ENCODE results near the gene ZNRF1. TPM values are rescaled to one million over a fixed set of nuclear protein-coding genes. Genes with fewer than 3 reads are reported as not detected.
A peak's percentile ranks its signal among the peaks of the same experiment; 100 is the strongest.

Gene ZNRF1
- total RNA-seq, 1 experiment from 2014 or later: 5.9 TPM

- no peak overlapping the region for H3K4me3 ChIP-seq (ENCODE audit: low read length)
- no peak overlapping the region for H3K4me2 ChIP-seq (ENCODE audit: low read depth, low read length, poor library complexity, severe bottlenecking)
- H2AFZ ChIP-seq (ENCODE audit: low read length): no peak overlapping the region
- peak overlapping the region; percentile 33; the same call in 1 of the 2 replicates for H3K27ac ChIP-seq (ENCODE audit: low read length)
- DNase-seq: no peak
- H3K27me3 ChIP-seq (ENCODE audit: low read length): no peaks in the 10 kb centered on the region
- H3K9ac ChIP-seq (ENCODE audit: low read length): no peak overlapping the region
- H3K4me1 ChIP-seq (ENCODE audit: low read length): peaks cover 8% of the 10 kb centered on the region
- H3K9me3 ChIP-seq (ENCODE audit: low read length): no peaks in the 10 kb centered on the region
- peaks cover 4% of the 10 kb centered on the region; the same call in 1 of the 2 replicates for H4K20me1 ChIP-seq (ENCODE audit: insufficient read depth, low read depth, low read length)
- no peaks in the 10 kb centered on the region for H3K36me3 ChIP-seq (ENCODE audit: insufficient read depth, low read length)
- no peaks in the 10 kb centered on the region for H3K9me2 ChIP-seq (replicated peaks; ENCODE audit: insufficient read depth, low read length)
- H3K79me2 ChIP-seq (ENCODE audit: low read length): no peaks in the 10 kb centered on the region
Observed at GRCh38 chr16:75075688-75076268, 77.0 kb downstream of the ZNRF1 start.

GRCh38 chr16:75078886-75079285, 80.1 kb downstream of the ZNRF1 start:
- Histone ChIP-seq H2AFZ (ENCODE audit: low read length) (no peak overlapping the region), H3K4me3 (ENCODE audit: low read length) (no peak overlapping the region), H3K9me3 (ENCODE audit: low read length) (no peaks in the 10 kb centered on the region), H3K79me2 (ENCODE audit: low read length) (no peaks in the 10 kb centered on the region), H3K27me3 (ENCODE audit: low read length) (no peaks in the 10 kb centered on the region), H3K4me1 (ENCODE audit: low read length) (peaks cover 15% of the 10 kb centered on the region), H3K36me3 (ENCODE audit: insufficient read depth, low read length) (no peaks in the 10 kb centered on the region), H4K20me1 (ENCODE audit: insufficient read depth, low read depth, low read length) (peaks cover 8% of the 10 kb centered on the region; the same call in 1 of the 2 replicates), H3K27ac (ENCODE audit: low read length) (no peak overlapping the region), H3K9ac (ENCODE audit: low read length) (no peak overlapping the region), H3K9me2 (replicated peaks; ENCODE audit: insufficient read depth, low read length) (no peaks in the 10 kb centered on the region), H3K4me2 (ENCODE audit: low read depth, low read length, poor library complexity, severe bottlenecking) (no peak overlapping the region)
- no peak for DNase-seq

GRCh38 chr16:75079346-75079926, 80.6 kb downstream of the ZNRF1 start:
- Histone ChIP-seq H2AFZ (ENCODE audit: low read length) (no peak overlapping the region), H3K27me3 (ENCODE audit: low read length) (no peaks in the 10 kb centered on the region), H4K20me1 (ENCODE audit: insufficient read depth, low read depth, low read length) (peaks cover 8% of the 10 kb centered on the region; the same call in 1 of the 2 replicates), H3K36me3 (ENCODE audit: insufficient read depth, low read length) (no peaks in the 10 kb centered on the region), H3K4me1 (ENCODE audit: low read length) (peaks cover 15% of the 10 kb centered on the region), H3K9ac (ENCODE audit: low read length) (no peak overlapping the region), H3K9me3 (ENCODE audit: low read length) (no peaks in the 10 kb centered on the region), H3K4me2 (ENCODE audit: low read depth, low read length, poor library complexity, severe bottlenecking) (no peak overlapping the region), H3K79me2 (ENCODE audit: low read length) (no peaks in the 10 kb centered on the region), H3K4me3 (ENCODE audit: low read length) (no peak overlapping the region), H3K27ac (ENCODE audit: low read length) (no peak overlapping the region), H3K9me2 (replicated peaks; ENCODE audit: insufficient read depth, low read length) (no peaks in the 10 kb centered on the region)
- no peak for DNase-seq

- no peak overlapping the region for H2AFZ ChIP-seq (ENCODE audit: low read length)
- no peak overlapping the region for H3K27ac ChIP-seq (ENCODE audit: low read length)
- no peaks in the 10 kb centered on the region for H3K9me2 ChIP-seq (replicated peaks; ENCODE audit: insufficient read depth, low read length)
- DNase-seq: no peak
- no peaks in the 10 kb centered on the region for H3K79me2 ChIP-seq (ENCODE audit: low read length)
- H3K4me1 ChIP-seq (ENCODE audit: low read length): peaks cover 10% of the 10 kb centered on the region
- no peaks in the 10 kb centered on the region for H3K9me3 ChIP-seq (ENCODE audit: low read length)
- H3K9ac ChIP-seq (ENCODE audit: low read length): no peak overlapping the region
- no peak overlapping the region for H3K4me2 ChIP-seq (ENCODE audit: low read depth, low read length, poor library complexity, severe bottlenecking)
- no peaks in the 10 kb centered on the region for H3K36me3 ChIP-seq (ENCODE audit: insufficient read depth, low read length)
- H3K27me3 ChIP-seq (ENCODE audit: low read length): no peaks in the 10 kb centered on the region
- H3K4me3 ChIP-seq (ENCODE audit: low read length): no peak overlapping the region
- H4K20me1 ChIP-seq (ENCODE audit: insufficient read depth, low read depth, low read length): peaks cover 7% of the 10 kb centered on the region; the same call in 1 of the 2 replicates
Observed at GRCh38 chr16:75080205-75081029, 81.6 kb downstream of the ZNRF1 start.

- H3K9me3 ChIP-seq (ENCODE audit: low read length): no peaks in the 10 kb centered on the region
- no peak overlapping the region for H2AFZ ChIP-seq (ENCODE audit: low read length)
- H3K36me3 ChIP-seq (ENCODE audit: insufficient read depth, low read length): no peaks in the 10 kb centered on the region
- H4K20me1 ChIP-seq (ENCODE audit: insufficient read depth, low read depth, low read length): peaks cover 3% of the 10 kb centered on the region; the same call in 1 of the 2 replicates
- H3K27ac ChIP-seq (ENCODE audit: low read length): no peak overlapping the region
- H3K4me3 ChIP-seq (ENCODE audit: low read length): no peak overlapping the region
- no peak overlapping the region for H3K4me2 ChIP-seq (ENCODE audit: low read depth, low read length, poor library complexity, severe bottlenecking)
- H3K9me2 ChIP-seq (replicated peaks; ENCODE audit: insufficient read depth, low read length): no peaks in the 10 kb centered on the region
- H3K27me3 ChIP-seq (ENCODE audit: low read length): no peaks in the 10 kb centered on the region
- peaks cover 6% of the 10 kb centered on the region for H3K4me1 ChIP-seq (ENCODE audit: low read length)
- no peaks in the 10 kb centered on the region for H3K79me2 ChIP-seq (ENCODE audit: low read length)
- peak; percentile 68 for DNase-seq
- H3K9ac ChIP-seq (ENCODE audit: low read length): no peak overlapping the region
Observed at GRCh38 chr16:75081179-75081859, 82.5 kb downstream of the ZNRF1 start.

GRCh38 chr16:75083813-75084212, 85.0 kb downstream of the ZNRF1 start:
- peaks cover 6% of the 10 kb centered on the region for H3K4me1 ChIP-seq (ENCODE audit: low read length)
- H3K27ac ChIP-seq (ENCODE audit: low read length): no peak overlapping the region
- H3K9me2 ChIP-seq (replicated peaks; ENCODE audit: insufficient read depth, low read length): no peaks in the 10 kb centered on the region
- H3K9me3 ChIP-seq (ENCODE audit: low read length): no peaks in the 10 kb centered on the region
- H3K79me2 ChIP-seq (ENCODE audit: low read length): no peaks in the 10 kb centered on the region
- H3K9ac ChIP-seq (ENCODE audit: low read length): no peak overlapping the region
- no peak for DNase-seq
- H3K4me3 ChIP-seq (ENCODE audit: low read length): no peak overlapping the region
- H3K4me2 ChIP-seq (ENCODE audit: low read depth, low read length, poor library complexity, severe bottlenecking): no peak overlapping the region
- H2AFZ ChIP-seq (ENCODE audit: low read length): no peak overlapping the region
- no peaks in the 10 kb centered on the region for H3K27me3 ChIP-seq (ENCODE audit: low read length)
- H3K36me3 ChIP-seq (ENCODE audit: insufficient read depth, low read length): no peaks in the 10 kb centered on the region
- H4K20me1 ChIP-seq (ENCODE audit: insufficient read depth, low read depth, low read length): peaks cover 3% of the 10 kb centered on the region; the same call in 1 of the 2 replicates

- Histone ChIP-seq H3K4me1 (ENCODE audit: low read length) (peaks cover 6% of the 10 kb centered on the region), H4K20me1 (ENCODE audit: insufficient read depth, low read depth, low read length) (peaks cover 3% of the 10 kb centered on the region; the same call in 1 of the 2 replicates), H3K9me2 (replicated peaks; ENCODE audit: insufficient read depth, low read length) (no peaks in the 10 kb centered on the region), H3K4me3 (ENCODE audit: low read length) (no peak overlapping the region), H3K4me2 (ENCODE audit: low read depth, low read length, poor library complexity, severe bottlenecking) (no peak overlapping the region), H3K36me3 (ENCODE audit: insufficient read depth, low read length) (no peaks in the 10 kb centered on the region), H3K9ac (ENCODE audit: low read length) (no peak overlapping the region), H3K9me3 (ENCODE audit: low read length) (no peaks in the 10 kb centered on the region), H3K27ac (ENCODE audit: low read length) (no peak overlapping the region), H3K79me2 (ENCODE audit: low read length) (no peaks in the 10 kb centered on the region), H3K27me3 (ENCODE audit: low read length) (no peaks in the 10 kb centered on the region), H2AFZ (ENCODE audit: low read length) (no peak overlapping the region)
- no peak for DNase-seq
Observed at GRCh38 chr16:75085556-75085955, 86.7 kb downstream of the ZNRF1 start.

- no peak overlapping the region for H3K4me2 ChIP-seq (ENCODE audit: low read depth, low read length, poor library complexity, severe bottlenecking)
- no peak overlapping the region for H3K9ac ChIP-seq (ENCODE audit: low read length)
- H3K4me1 ChIP-seq (ENCODE audit: low read length): peaks cover 3% of the 10 kb centered on the region
- no peaks in the 10 kb centered on the region for H3K36me3 ChIP-seq (ENCODE audit: insufficient read depth, low read length)
- H3K9me3 ChIP-seq (ENCODE audit: low read length): no peaks in the 10 kb centered on the region
- H3K4me3 ChIP-seq (ENCODE audit: low read length): no peak overlapping the region
- no peaks in the 10 kb centered on the region for H3K9me2 ChIP-seq (replicated peaks; ENCODE audit: insufficient read depth, low read length)
- no peak for DNase-seq
- H2AFZ ChIP-seq (ENCODE audit: low read length): no peak overlapping the region
- H3K79me2 ChIP-seq (ENCODE audit: low read length): no peaks in the 10 kb centered on the region
- peaks cover 3% of the 10 kb centered on the region; the same call in 1 of the 2 replicates for H4K20me1 ChIP-seq (ENCODE audit: insufficient read depth, low read depth, low read length)
- H3K27me3 ChIP-seq (ENCODE audit: low read length): no peaks in the 10 kb centered on the region
- no peak overlapping the region for H3K27ac ChIP-seq (ENCODE audit: low read length)
Observed at GRCh38 chr16:75086281-75086680, 87.5 kb downstream of the ZNRF1 start.

Data from Karpas-422 (cell line).